Measurements from ENCODE around the gene PJA1.

Gene PJA1

GRCh38 chrX:69137371-69138117 is 27.7 kb downstream of the PJA1 start:
- ChIA-PET CTCF (interaction anchor here (0.8 to 1.2 kb wide), 2 partner anchors 9 to 10 kb away, joined by 3 read pairs; no protein-coding TSS in a partner anchor), POLR2A (no interaction called here)
- Histone ChIP-seq H3K27ac (ENCODE audit: insufficient read depth in 1 of 2, low read depth in 1 of 2, low read length in 2 of 2, poor library complexity in 1 of 2, severe bottlenecking in 2 of 2) (no peak overlapping the region), H3K36me3 (ENCODE audit: control insufficient read depth in 4 of 4, insufficient read depth in 4 of 4, low read length in 3 of 4) (no peaks in the 10 kb centered on the region), H3K4me1 (ENCODE audit: control extremely low read depth in 1 of 4, control insufficient read depth in 4 of 4, insufficient read depth in 4 of 4, low read length in 3 of 4) (peaks cover 0 to 4% (median 0%) of the 10 kb centered on the region in 4 experiments), H3K27me3 (replicated peaks in 2 of 5; ENCODE audit: control insufficient read depth in 4 of 5, insufficient read depth in 5 of 5, low read length in 4 of 5) (peaks cover 0 to 56% (median 2%) of the 10 kb centered on the region in 5 experiments), H3K9me3 (ENCODE audit: control extremely low read depth in 1 of 5, control insufficient read depth in 4 of 5, insufficient read depth in 2 of 5, low read depth in 1 of 5, low read length in 4 of 5) (no peaks in the 10 kb centered on the region), H3K4me3 (ENCODE audit: control insufficient read depth in 1 of 7, extremely low read depth in 1 of 7, insufficient read depth in 4 of 7, low read depth in 2 of 7, low read length in 6 of 7) (peak overlapping the region in 1 of 7 experiments; percentile 45)
- WGBS (ENCODE audit: insufficient coverage): 70% methylated on average over 10 of the region's 11 CpGs
- DNase-seq: peak in 2 of 3 donors; percentile 11 to 25

- CTCF ChIA-PET: no interaction called here
- 33% methylated on average over 23 of the region's 42 CpGs for WGBS (ENCODE audit: insufficient coverage)
- Histone ChIP-seq H3K9me3 (ENCODE audit: control extremely low read depth in 1 of 5, control insufficient read depth in 4 of 5, insufficient read depth in 2 of 5, low read depth in 1 of 5, low read length in 4 of 5) (no peaks in the 10 kb centered on the region), H3K36me3 (ENCODE audit: control insufficient read depth in 4 of 4, insufficient read depth in 4 of 4, low read length in 3 of 4) (no peaks in the 10 kb centered on the region), H3K4me1 (ENCODE audit: control extremely low read depth in 1 of 4, control insufficient read depth in 4 of 4, insufficient read depth in 4 of 4, low read length in 3 of 4) (peaks cover 0 to 4% (median 0%) of the 10 kb centered on the region in 4 experiments), H3K27me3 (replicated peaks in 2 of 5; ENCODE audit: control insufficient read depth in 4 of 5, insufficient read depth in 5 of 5, low read length in 4 of 5) (peaks cover 0 to 59% (median 2%) of the 10 kb centered on the region in 5 experiments), H3K4me3 (ENCODE audit: control insufficient read depth in 1 of 7, extremely low read depth in 1 of 7, insufficient read depth in 4 of 7, low read depth in 2 of 7, low read length in 6 of 7) (peak overlapping the region in 3 of 7 experiments; percentile 26 to 45 (median 37)), H3K27ac (ENCODE audit: insufficient read depth in 1 of 2, low read depth in 1 of 2, low read length in 2 of 2, poor library complexity in 1 of 2, severe bottlenecking in 2 of 2) (no peak overlapping the region)
- POLR2A ChIA-PET: interaction anchor here (0.5 kb wide), 1 partner anchor 322 kb away, joined by 4 read pairs; no protein-coding TSS in a partner anchor
- DNase-seq: no peak
These were observed 28.5 kb downstream of the PJA1 start for GRCh38 chrX:69136546-69137331.

GRCh38 chrX:69133921-69134542 is 31.2 kb downstream of the PJA1 start:
- 29% methylated on average over 4 of the region's 6 CpGs for WGBS (ENCODE audit: insufficient coverage)
- Histone ChIP-seq H3K4me3 (ENCODE audit: control insufficient read depth in 1 of 7, extremely low read depth in 1 of 7, insufficient read depth in 4 of 7, low read depth in 2 of 7, low read length in 6 of 7) (no peak overlapping the region), H3K4me1 (ENCODE audit: control extremely low read depth in 1 of 4, control insufficient read depth in 4 of 4, insufficient read depth in 4 of 4, low read length in 3 of 4) (peaks cover 0 to 4% (median 0%) of the 10 kb centered on the region in 4 experiments), H3K27ac (ENCODE audit: insufficient read depth in 1 of 2, low read depth in 1 of 2, low read length in 2 of 2, poor library complexity in 1 of 2, severe bottlenecking in 2 of 2) (no peak overlapping the region), H3K36me3 (ENCODE audit: control insufficient read depth in 4 of 4, insufficient read depth in 4 of 4, low read length in 3 of 4) (no peaks in the 10 kb centered on the region), H3K9me3 (ENCODE audit: control extremely low read depth in 1 of 5, control insufficient read depth in 4 of 5, insufficient read depth in 2 of 5, low read depth in 1 of 5, low read length in 4 of 5) (no peaks in the 10 kb centered on the region), H3K27me3 (replicated peaks in 2 of 5; ENCODE audit: control insufficient read depth in 4 of 5, insufficient read depth in 5 of 5, low read length in 4 of 5) (peaks cover 0 to 72% (median 6%) of the 10 kb centered on the region in 5 experiments)
- peak; percentile 12 to 40 (median 31) for DNase-seq
- POLR2A ChIA-PET: no interaction called here
- CTCF ChIA-PET: interaction anchor here (0.8 kb wide), 1 partner anchor 440 kb away, joined by 3 read pairs; no protein-coding TSS in a partner anchor

DNA sequence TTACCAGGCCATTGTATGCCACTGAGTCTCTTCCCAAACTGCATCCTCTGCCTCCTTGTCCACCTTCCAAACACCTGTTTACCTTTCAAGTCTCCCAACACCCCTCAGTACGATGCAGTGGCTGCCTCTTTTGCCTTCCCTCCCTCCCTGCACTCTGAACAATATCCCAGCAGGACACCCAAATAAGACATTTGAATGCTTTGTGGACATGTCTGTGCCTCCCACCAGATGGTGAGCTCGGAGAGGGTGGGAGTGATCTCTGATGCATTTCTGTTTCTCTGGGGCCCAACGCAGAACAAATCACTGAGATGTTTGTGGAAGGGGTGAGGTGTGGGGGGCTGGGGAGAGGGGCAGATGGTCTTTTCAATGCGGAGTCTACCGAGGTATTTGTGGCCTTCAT is 33.4 kb downstream of the PJA1 start:
- H3K27me3 ChIP-seq (replicated peaks in 2 of 5; ENCODE audit: control insufficient read depth in 4 of 5, insufficient read depth in 5 of 5, low read length in 4 of 5): peaks cover 0 to 81% (median 6%) of the 10 kb centered on the region in 5 experiments
- WGBS (ENCODE audit: insufficient coverage): 76% methylated on average over 5 of the region's 5 CpGs
- no peaks in the 10 kb centered on the region for H3K9me3 ChIP-seq (ENCODE audit: control extremely low read depth in 1 of 5, control insufficient read depth in 4 of 5, insufficient read depth in 2 of 5, low read depth in 1 of 5, low read length in 4 of 5)
- H3K36me3 ChIP-seq (ENCODE audit: control insufficient read depth in 4 of 4, insufficient read depth in 4 of 4, low read length in 3 of 4): no peaks in the 10 kb centered on the region
- POLR2A ChIA-PET: no interaction called here
- peaks cover 0 to 8% (median 3%) of the 10 kb centered on the region in 4 experiments for H3K4me1 ChIP-seq (ENCODE audit: control extremely low read depth in 1 of 4, control insufficient read depth in 4 of 4, insufficient read depth in 4 of 4, low read length in 3 of 4)
- no peak for DNase-seq
- no peak overlapping the region for H3K27ac ChIP-seq (ENCODE audit: insufficient read depth in 1 of 2, low read depth in 1 of 2, low read length in 2 of 2, poor library complexity in 1 of 2, severe bottlenecking in 2 of 2)
- CTCF ChIA-PET: interaction anchor here (0.6 to 1.3 kb wide), 2 partner anchors 38 to 198 kb away, joined by 3 to 5 read pairs; no protein-coding TSS in a partner anchor
- no peak overlapping the region for H3K4me3 ChIP-seq (ENCODE audit: control insufficient read depth in 1 of 7, extremely low read depth in 1 of 7, insufficient read depth in 4 of 7, low read depth in 2 of 7, low read length in 6 of 7)

- no peak for DNase-seq
- Histone ChIP-seq H3K36me3 (ENCODE audit: control insufficient read depth in 4 of 4, insufficient read depth in 4 of 4, low read length in 3 of 4) (no peaks in the 10 kb centered on the region), H3K4me1 (ENCODE audit: control extremely low read depth in 1 of 4, control insufficient read depth in 4 of 4, insufficient read depth in 4 of 4, low read length in 3 of 4) (peaks cover 0 to 6% (median 3%) of the 10 kb centered on the region in 4 experiments), H3K4me3 (ENCODE audit: control insufficient read depth in 1 of 7, extremely low read depth in 1 of 7, insufficient read depth in 4 of 7, low read depth in 2 of 7, low read length in 6 of 7) (no peak overlapping the region), H3K27me3 (replicated peaks in 2 of 5; ENCODE audit: control insufficient read depth in 4 of 5, insufficient read depth in 5 of 5, low read length in 4 of 5) (peaks cover 0 to 79% (median 5%) of the 10 kb centered on the region in 5 experiments), H3K9me3 (ENCODE audit: control extremely low read depth in 1 of 5, control insufficient read depth in 4 of 5, insufficient read depth in 2 of 5, low read depth in 1 of 5, low read length in 4 of 5) (no peaks in the 10 kb centered on the region), H3K27ac (ENCODE audit: insufficient read depth in 1 of 2, low read depth in 1 of 2, low read length in 2 of 2, poor library complexity in 1 of 2, severe bottlenecking in 2 of 2) (no peak overlapping the region)
- no CpG with 5 or more reads among the region's 2 CpGs for WGBS (ENCODE audit: insufficient coverage)
- POLR2A ChIA-PET: no interaction called here
- CTCF ChIA-PET: interaction anchor here (1.9 kb wide), 1 partner anchor 16 kb away, joined by 6 read pairs; no protein-coding TSS in a partner anchor
These were observed 34.8 kb downstream of the PJA1 start for GRCh38 chrX:69130439-69130838.

DNA sequence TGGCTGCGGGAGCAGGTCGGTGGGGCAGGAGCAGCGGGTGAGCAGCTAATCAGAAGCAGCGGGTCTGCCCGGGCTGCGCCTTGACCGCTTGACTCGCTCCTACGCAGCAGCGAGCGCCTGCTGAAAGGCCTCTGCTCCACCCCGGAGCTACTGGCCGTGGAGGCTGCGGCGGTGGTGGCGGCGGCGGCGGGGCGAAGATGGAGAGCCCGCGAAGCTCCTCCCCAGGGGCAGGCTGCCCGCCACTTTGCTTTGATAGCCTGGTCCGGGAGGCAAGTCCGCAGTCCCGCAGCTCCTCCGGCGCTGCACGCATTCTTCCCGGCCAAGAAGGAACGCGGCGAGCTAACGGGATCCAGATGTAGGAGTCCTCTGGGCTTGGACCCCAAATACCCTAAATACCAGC is 36.7 kb downstream of the PJA1 start:
- DNase-seq: no peak
- peak overlapping the region in 3 of 7 experiments; percentile 10 to 28 (median 15) for H3K4me3 ChIP-seq (ENCODE audit: control insufficient read depth in 1 of 7, extremely low read depth in 1 of 7, insufficient read depth in 4 of 7, low read depth in 2 of 7, low read length in 6 of 7)
- 30% methylated on average over 29 of the region's 34 CpGs for WGBS (ENCODE audit: insufficient coverage)
- no peaks in the 10 kb centered on the region for H3K36me3 ChIP-seq (ENCODE audit: control insufficient read depth in 4 of 4, insufficient read depth in 4 of 4, low read length in 3 of 4)
- no peaks in the 10 kb centered on the region for H3K9me3 ChIP-seq (ENCODE audit: control extremely low read depth in 1 of 5, control insufficient read depth in 4 of 5, insufficient read depth in 2 of 5, low read depth in 1 of 5, low read length in 4 of 5)
- ChIA-PET CTCF (interaction anchor here (1.1 kb wide), 1 partner anchor 9 kb away, joined by 3 read pairs; no protein-coding TSS in a partner anchor), POLR2A (no interaction called here)
- peaks cover 0 to 63% (median 4%) of the 10 kb centered on the region in 5 experiments for H3K27me3 ChIP-seq (replicated peaks in 2 of 5; ENCODE audit: control insufficient read depth in 4 of 5, insufficient read depth in 5 of 5, low read length in 4 of 5)
- peaks cover 0 to 6% (median 3%) of the 10 kb centered on the region in 4 experiments for H3K4me1 ChIP-seq (ENCODE audit: control extremely low read depth in 1 of 4, control insufficient read depth in 4 of 4, insufficient read depth in 4 of 4, low read length in 3 of 4)
- H3K27ac ChIP-seq (ENCODE audit: insufficient read depth in 1 of 2, low read depth in 1 of 2, low read length in 2 of 2, poor library complexity in 1 of 2, severe bottlenecking in 2 of 2): no peak overlapping the region

All from common myeloid progenitor, CD34-positive (primary cell).